C4-2B (cell line): ENCODE measurements around the gene DNER.
"Not testable (repeated sequence)": the region's sequence is repeated elsewhere in the genome, so short reads cannot be mapped to it uniquely, and the experiment has no call there.

Experiments
- H3K27ac ChIP-seq: fragments of 450-650 bp; 2 replicates; pipeline ENCODE4 v1.5.1; 2017
- ZFX ChIP-seq: fragments of 450-650 bp; IDR thresholded peaks from 2 replicates; pipeline ENCODE4 v1.6.1; 2017
- TF ChIP-seq, protein P1 (sequence below): fragments of 450-650 bp; conservative IDR thresholded peaks from 2 replicates; pipeline ENCODE4 v1.5.1; 2017; ENCODE audit warnings: mild to moderate bottlenecking

The DNER gene, protein sequence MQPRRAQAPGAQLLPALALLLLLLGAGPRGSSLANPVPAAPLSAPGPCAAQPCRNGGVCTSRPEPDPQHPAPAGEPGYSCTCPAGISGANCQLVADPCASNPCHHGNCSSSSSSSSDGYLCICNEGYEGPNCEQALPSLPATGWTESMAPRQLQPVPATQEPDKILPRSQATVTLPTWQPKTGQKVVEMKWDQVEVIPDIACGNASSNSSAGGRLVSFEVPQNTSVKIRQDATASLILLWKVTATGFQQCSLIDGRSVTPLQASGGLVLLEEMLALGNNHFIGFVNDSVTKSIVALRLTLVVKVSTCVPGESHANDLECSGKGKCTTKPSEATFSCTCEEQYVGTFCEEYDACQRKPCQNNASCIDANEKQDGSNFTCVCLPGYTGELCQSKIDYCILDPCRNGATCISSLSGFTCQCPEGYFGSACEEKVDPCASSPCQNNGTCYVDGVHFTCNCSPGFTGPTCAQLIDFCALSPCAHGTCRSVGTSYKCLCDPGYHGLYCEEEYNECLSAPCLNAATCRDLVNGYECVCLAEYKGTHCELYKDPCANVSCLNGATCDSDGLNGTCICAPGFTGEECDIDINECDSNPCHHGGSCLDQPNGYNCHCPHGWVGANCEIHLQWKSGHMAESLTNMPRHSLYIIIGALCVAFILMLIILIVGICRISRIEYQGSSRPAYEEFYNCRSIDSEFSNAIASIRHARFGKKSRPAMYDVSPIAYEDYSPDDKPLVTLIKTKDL

GRCh38 chr2:229714080-229714735, at the start of gene DNER:
DNER (minus strand) TSS chr2:229714555; CDS start chr2:229714423, 132 bp downstream.
- TF ChIP-seq, protein P1, sequence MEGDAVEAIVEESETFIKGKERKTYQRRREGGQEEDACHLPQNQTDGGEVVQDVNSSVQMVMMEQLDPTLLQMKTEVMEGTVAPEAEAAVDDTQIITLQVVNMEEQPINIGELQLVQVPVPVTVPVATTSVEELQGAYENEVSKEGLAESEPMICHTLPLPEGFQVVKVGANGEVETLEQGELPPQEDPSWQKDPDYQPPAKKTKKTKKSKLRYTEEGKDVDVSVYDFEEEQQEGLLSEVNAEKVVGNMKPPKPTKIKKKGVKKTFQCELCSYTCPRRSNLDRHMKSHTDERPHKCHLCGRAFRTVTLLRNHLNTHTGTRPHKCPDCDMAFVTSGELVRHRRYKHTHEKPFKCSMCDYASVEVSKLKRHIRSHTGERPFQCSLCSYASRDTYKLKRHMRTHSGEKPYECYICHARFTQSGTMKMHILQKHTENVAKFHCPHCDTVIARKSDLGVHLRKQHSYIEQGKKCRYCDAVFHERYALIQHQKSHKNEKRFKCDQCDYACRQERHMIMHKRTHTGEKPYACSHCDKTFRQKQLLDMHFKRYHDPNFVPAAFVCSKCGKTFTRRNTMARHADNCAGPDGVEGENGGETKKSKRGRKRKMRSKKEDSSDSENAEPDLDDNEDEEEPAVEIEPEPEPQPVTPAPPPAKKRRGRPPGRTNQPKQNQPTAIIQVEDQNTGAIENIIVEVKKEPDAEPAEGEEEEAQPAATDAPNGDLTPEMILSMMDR: no peak
- no peak for TF ChIP-seq ZFX

DNA sequence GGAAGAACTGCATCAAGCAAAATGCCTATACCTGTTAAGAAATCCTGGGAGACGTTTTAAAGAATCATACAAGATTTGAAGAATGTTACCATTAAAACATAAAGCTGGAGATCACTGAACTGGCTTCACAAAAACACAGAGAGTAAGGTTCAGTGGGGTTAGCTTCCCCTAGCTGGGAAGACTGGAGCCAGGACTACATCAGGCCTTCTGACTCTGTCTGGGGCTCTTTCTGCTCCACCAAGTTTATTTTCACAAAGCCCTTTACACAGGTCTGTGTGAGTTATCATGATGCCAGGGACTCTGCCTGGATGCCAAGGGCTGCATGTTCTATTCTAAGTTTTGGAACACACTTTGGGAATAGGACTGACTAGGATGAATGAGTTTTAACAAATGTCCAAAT, 47.3 kb upstream of the DNER start:
- no peak for TF ChIP-seq ZFX
- TF ChIP-seq, protein P1: no peak
- no peak overlapping the region for H3K27ac ChIP-seq

More at GRCh38 chr2:229714080-229714735, at the start of gene DNER:
- no peak within 1 kb of the TSS for H3K27ac ChIP-seq

GRCh38 chr2:229757462-229757861, 43.1 kb upstream of the DNER start:
- not testable (repeated sequence) for H3K27ac ChIP-seq

- TF ChIP-seq, protein P1: no peak
- no peak for TF ChIP-seq ZFX
Measured at GRCh38 chr2:229752970-229753729, 38.8 kb upstream of the DNER start.

GRCh38 chr2:229749779-229750178, 35.4 kb upstream of the DNER start:
- H3K27ac ChIP-seq: no peak overlapping the region
- TF ChIP-seq, protein P1: no peak
- TF ChIP-seq ZFX: no peak

More at GRCh38 chr2:229752970-229753729, 38.8 kb upstream of the DNER start:
- H3K27ac ChIP-seq: no peak overlapping the region

GRCh38 chr2:229748950-229749349, 34.6 kb upstream of the DNER start:
- H3K27ac ChIP-seq: no peak overlapping the region
- TF ChIP-seq ZFX: no peak
- TF ChIP-seq, protein P1: no peak; the same call in 1 of the 2 replicates

GRCh38 chr2:229742691-229743090, 28.3 kb upstream of the DNER start:
- not testable (repeated sequence) for H3K27ac ChIP-seq
